Osteoblast (primary cell): ENCODE measurements around the gene HELZ. TPM values are rescaled to one million over a fixed set of nuclear protein-coding genes. Genes with fewer than 3 reads are reported as not detected.

Experiments used
- DNase-seq: peaks from one replicate; pipeline ENCODE4 v3.0.0; 2011; ENCODE audit warnings: low spot score, mixed read lengths; ENCODE audit not compliant: insufficient read length; ENCODE audit errors: missing footprints
- H2AFZ ChIP-seq: 2 replicates; pipeline ENCODE4 v1.6.0; 2011; ENCODE audit warnings: mild to moderate bottlenecking, low read length
- H3K27ac ChIP-seq: 2 replicates; pipeline ENCODE4 v1.5.1; 2011; ENCODE audit warnings: mild to moderate bottlenecking, low read depth, low read length, moderate library complexity
- H3K27me3 ChIP-seq: 2 replicates; pipeline ENCODE4 v1.6.0; 2012; ENCODE audit warnings: mild to moderate bottlenecking, control low read depth, inconsistent platforms, low read length, moderate library complexity; ENCODE audit not compliant: insufficient read depth
- H3K36me3 ChIP-seq: 2 replicates; pipeline ENCODE4 v1.5.1; 2011; ENCODE audit warnings: mild to moderate bottlenecking, low read length, control low read depth, moderate library complexity; ENCODE audit not compliant: insufficient read depth
- H3K4me1 ChIP-seq: 2 replicates; pipeline ENCODE4 v1.5.1; 2011; ENCODE audit warnings: mild to moderate bottlenecking, low read length, control low read depth, moderate library complexity; ENCODE audit not compliant: insufficient read depth
- H3K4me2 ChIP-seq: 2 replicates; pipeline ENCODE4 v1.6.0; 2011; ENCODE audit warnings: mild to moderate bottlenecking, low read length; ENCODE audit not compliant: insufficient read depth
- H3K4me3 ChIP-seq: fragments of 200-600 bp; sonication (generic); 3 replicates; pipeline ENCODE4 v1.5.1; 2012; ENCODE audit warnings: mild to moderate bottlenecking, low read length, inconsistent platforms; ENCODE audit not compliant: insufficient read depth
- H3K79me2 ChIP-seq: 2 replicates; pipeline ENCODE4 v1.6.0; 2012; ENCODE audit warnings: mild to moderate bottlenecking, low read length, control low read depth, inconsistent platforms; ENCODE audit not compliant: insufficient read depth
- H3K9me3 ChIP-seq: 2 replicates; pipeline ENCODE4 v1.5.1; 2011; ENCODE audit warnings: low read depth, low read length, control low read depth
- H4K20me1 ChIP-seq: 2 replicates; pipeline ENCODE4 v1.6.0; 2012; ENCODE audit warnings: mild to moderate bottlenecking, low read length, control low read depth; ENCODE audit not compliant: insufficient read depth
- CTCF ChIP-seq: IDR thresholded peaks from 2 replicates; pipeline ENCODE4 v1.5.1; 2011; ENCODE audit warnings: mild to moderate bottlenecking, low read depth, low read length, moderate library complexity; ENCODE audit errors: extremely low read depth
- total RNA-seq: library from RNA; depleted of rRNA; stranded (reverse); fragments of >200 nt; gene quantifications from 2 replicates; pipeline ENCODE4 v1.2.3, GENCODE V29; 2012

The HELZ gene
- total RNA-seq, 1 donor: 56.8 TPM

GRCh38 chr17:67069603-67070136, 175.3 kb downstream of the HELZ start:
- no peaks in the 10 kb centered on the region for H3K9me3 ChIP-seq
- no peaks in the 10 kb centered on the region for H3K4me1 ChIP-seq
- H3K36me3 ChIP-seq: no peaks in the 10 kb centered on the region
- H3K4me2 ChIP-seq: no peak overlapping the region
- DNase-seq: no peak
- H2AFZ ChIP-seq: no peak overlapping the region
- H3K79me2 ChIP-seq: no peaks in the 10 kb centered on the region
- no peaks in the 10 kb centered on the region for H4K20me1 ChIP-seq
- TF ChIP-seq CTCF: no peak
- no peaks in the 10 kb centered on the region for H3K27me3 ChIP-seq
- no peak overlapping the region for H3K4me3 ChIP-seq
- no peak overlapping the region for H3K27ac ChIP-seq

GRCh38 chr17:67068999-67069398, 176.0 kb downstream of the HELZ start:
- TF ChIP-seq CTCF: no peak
- Histone ChIP-seq H3K4me2 (no peak overlapping the region), H3K27ac (no peak overlapping the region), H4K20me1 (no peaks in the 10 kb centered on the region), H3K36me3 (no peaks in the 10 kb centered on the region), H3K9me3 (no peaks in the 10 kb centered on the region), H2AFZ (no peak overlapping the region), H3K4me3 (no peak overlapping the region), H3K27me3 (no peaks in the 10 kb centered on the region), H3K79me2 (no peaks in the 10 kb centered on the region), H3K4me1 (no peaks in the 10 kb centered on the region)
- peak; percentile 35 for DNase-seq

DNA sequence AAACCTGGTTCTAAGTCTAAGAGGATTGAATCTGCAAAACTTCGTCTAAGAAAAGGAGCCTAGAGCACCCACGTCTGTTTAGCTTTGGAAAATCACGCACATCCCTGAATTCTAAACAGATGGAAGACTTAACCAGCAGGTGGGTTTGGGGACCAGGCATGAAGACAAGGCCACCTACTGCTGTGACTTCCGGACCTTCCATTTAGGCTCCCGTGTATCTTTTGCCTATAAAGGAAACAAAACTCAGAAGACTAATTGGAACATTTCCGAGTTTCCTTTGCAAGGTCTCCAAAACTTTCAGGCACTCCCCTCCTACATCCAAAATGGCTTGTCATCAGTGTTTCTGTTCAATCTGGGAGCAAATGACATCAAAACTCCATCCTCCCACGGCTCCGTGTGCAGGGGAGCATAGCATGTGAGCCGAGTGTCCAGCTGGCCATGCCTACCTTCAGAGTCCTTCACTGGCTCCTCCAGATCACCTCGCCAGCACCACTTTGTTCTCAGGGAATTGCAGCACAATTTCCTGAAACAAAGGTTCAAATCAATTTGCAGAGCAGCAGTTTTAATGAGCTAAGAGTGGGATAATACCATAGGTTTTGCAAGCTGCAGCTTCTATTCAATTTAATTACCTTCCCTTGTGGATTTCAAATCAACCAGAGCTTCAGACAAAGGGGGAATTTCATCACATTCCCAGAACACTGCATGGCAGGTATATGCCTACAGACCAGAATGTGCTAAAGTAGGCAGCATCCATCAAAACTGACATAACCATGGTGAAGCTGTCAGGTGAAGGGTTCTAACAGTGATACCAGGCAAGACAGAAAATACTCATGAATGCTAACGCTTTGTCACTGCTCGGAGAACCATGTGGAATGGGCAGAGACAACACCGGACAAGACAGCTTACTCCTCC, 177.2 kb downstream of the HELZ start:
- no peaks in the 10 kb centered on the region for H3K79me2 ChIP-seq
- H3K9me3 ChIP-seq: no peaks in the 10 kb centered on the region
- H3K4me3 ChIP-seq: no peak overlapping the region
- no peaks in the 10 kb centered on the region for H3K36me3 ChIP-seq
- no peaks in the 10 kb centered on the region for H4K20me1 ChIP-seq
- H3K4me1 ChIP-seq: no peaks in the 10 kb centered on the region
- no peak overlapping the region for H3K27ac ChIP-seq
- no peak overlapping the region for H2AFZ ChIP-seq
- H3K27me3 ChIP-seq: no peaks in the 10 kb centered on the region
- H3K4me2 ChIP-seq: no peak overlapping the region
- TF ChIP-seq CTCF: no peak
- no peak for DNase-seq

DNA sequence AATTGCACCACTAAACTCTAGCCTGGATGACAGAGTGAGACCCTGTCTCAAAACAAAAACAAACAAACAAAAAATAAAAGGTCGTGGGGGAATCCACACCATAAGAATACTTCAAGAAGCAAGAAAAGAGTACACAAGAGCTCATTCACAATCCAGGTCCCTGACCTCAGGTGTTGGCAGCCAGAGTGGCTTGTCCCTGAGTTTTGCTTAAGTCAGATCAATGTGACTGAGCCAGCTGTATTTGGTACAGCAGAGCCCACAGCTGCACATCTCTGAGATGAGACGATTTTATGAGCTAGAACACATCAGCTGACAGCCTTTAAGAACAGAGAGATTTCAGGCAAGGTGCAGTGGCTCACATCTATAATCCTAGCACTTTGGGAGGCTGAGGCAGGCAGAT, 178.3 kb downstream of the HELZ start:
- DNase-seq: no peak
- Histone ChIP-seq H3K4me2 (no peak overlapping the region), H3K79me2 (no peaks in the 10 kb centered on the region), H3K27me3 (no peaks in the 10 kb centered on the region), H3K9me3 (no peaks in the 10 kb centered on the region), H2AFZ (no peak overlapping the region), H3K4me3 (no peak overlapping the region), H3K27ac (no peak overlapping the region), H3K4me1 (no peaks in the 10 kb centered on the region), H3K36me3 (no peaks in the 10 kb centered on the region), H4K20me1 (no peaks in the 10 kb centered on the region)
- no peak for TF ChIP-seq CTCF
